Stromal cell of bone marrow (primary cell): ENCODE data around the gene SEPHS2.
"Not testable (repeated sequence)": the region's sequence is repeated elsewhere in the genome, so short reads cannot be mapped to it uniquely, and the experiment has no call there.

Experiments used
- DNase-seq: peaks from one replicate; pipeline ENCODE4 v3.0.0-alpha.2; 2012; ENCODE audit warnings: low read depth

The SEPHS2 gene

GRCh38 chr16:30445408-30446202 lies at the start of gene SEPHS2:
Gene SEPHS2, minus strand, starts transcription at chr16:30445874. Its CDS starts 147 bp downstream, at chr16:30445727.
- peak; percentile 97 for DNase-seq

DNA sequence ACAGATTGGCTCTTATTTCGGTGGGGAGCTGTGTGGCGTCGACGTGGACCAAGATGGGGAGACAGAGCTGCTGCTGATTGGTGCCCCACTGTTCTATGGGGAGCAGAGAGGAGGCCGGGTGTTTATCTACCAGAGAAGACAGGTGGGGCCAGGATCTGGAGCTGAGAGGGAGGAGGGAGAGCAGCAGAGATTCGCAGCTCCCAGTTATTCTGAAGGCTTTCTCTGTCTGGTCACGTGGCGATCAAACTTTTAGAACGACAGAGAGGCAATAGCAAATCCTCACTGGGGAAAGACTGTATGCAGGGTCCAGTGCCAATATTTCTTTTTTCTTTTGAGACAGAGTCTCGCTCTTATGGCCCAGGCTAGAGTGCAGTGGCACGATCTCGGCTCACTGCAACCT lies 49.0 kb upstream of the SEPHS2 start:
- DNase-seq = no peak

DNA sequence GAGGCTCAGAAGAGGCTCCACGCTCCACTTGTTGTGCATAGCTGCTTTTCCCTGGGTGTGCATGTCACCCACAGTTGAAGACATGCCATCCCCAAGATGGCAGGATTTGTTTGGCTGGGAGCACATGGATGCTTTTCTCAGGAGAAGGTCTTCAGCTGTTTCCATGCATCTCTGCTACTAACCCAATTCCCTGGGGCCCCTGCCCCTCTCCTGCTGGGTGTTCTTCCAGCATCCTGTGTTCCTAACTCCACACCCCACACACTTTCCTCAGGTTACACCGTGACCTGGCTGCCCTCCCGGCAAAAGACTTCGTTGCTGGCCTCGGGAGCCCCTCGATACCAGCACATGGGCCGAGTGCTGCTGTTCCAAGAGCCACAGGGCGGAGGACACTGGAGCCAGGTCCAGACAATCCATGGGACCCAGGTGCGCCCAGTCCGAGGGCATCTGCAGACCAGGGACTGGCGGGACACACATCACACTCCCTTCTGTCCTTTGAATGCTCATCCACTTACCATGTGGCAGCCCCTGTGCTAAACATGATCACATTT lies 48.3 kb upstream of the SEPHS2 start:
- DNase-seq = no peak

GRCh38 chr16:30491744-30492308 lies 46.2 kb upstream of the SEPHS2 start:
- peak; percentile 59 for DNase-seq

DNA sequence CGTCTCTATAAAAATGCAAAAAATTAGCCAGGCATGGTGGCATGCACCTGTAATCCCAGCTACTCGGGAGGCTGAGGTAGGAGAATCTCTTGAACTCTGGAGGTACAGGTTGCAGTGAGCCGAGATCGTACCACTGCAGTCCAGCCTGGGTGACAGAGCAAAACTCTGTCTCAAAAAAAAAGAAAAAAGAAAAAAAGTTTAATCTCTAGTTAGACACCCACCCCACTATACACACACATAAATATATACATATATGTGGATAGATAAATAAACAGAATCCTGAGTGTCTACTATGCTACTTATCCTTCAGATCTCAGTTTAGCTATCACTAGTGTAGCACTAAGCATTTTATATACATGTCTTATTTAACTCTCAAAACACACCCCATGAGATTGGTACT lies 45.6 kb upstream of the SEPHS2 start:
- DNase-seq = no peak

DNA sequence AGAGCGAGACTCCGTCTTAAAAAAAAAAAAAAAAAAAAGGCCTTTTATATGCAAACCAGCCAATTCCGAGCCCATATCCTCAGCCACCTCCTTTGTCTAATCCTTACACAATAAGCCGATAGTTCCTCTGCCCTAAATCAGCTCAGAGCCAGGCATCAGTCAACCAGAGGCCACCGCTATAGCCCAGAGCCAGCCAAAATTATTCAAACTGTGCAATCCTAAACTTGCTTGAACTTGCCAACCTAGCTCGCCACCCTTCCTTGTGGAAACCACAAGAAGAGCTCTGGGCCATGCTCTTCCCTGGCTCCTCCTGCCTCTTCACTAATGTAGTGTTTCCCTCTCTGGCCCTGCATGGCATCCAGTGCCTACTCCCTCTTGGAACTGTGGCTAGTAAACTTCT lies 44.5 kb upstream of the SEPHS2 start:
- no peak for DNase-seq

GRCh38 chr16:30488764-30489605 lies 43.3 kb upstream of the SEPHS2 start:
- no peak for DNase-seq

- no peak for DNase-seq
Observed at GRCh38 chr16:30485818-30486436, 40.3 kb upstream of the SEPHS2 start.

GRCh38 chr16:30484887-30485286 lies 39.2 kb upstream of the SEPHS2 start:
- no peak for DNase-seq

- no peak for DNase-seq
Observed at GRCh38 chr16:30482366-30482765, 36.7 kb upstream of the SEPHS2 start.

DNA sequence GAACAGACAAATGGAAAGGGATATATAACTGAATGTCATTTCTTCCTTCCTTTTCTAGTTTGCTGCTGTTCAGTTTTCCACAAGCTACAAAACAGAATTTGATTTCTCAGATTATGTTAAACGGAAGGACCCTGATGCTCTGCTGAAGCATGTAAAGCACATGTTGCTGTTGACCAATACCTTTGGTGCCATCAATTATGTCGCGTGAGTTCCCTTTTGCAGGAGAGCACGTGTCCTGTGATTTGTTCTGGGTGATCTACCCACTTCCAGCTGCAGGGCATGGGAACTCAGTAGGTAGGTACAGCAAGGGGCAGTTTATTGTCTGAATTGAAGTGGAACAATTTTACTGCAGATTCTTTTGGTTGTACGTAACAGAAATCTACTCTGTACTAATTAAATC lies 35.7 kb upstream of the SEPHS2 start:
- no peak for DNase-seq

- no peak for DNase-seq
Observed at GRCh38 chr16:30478766-30479478, 33.2 kb upstream of the SEPHS2 start.

GRCh38 chr16:30477773-30478172 lies 32.1 kb upstream of the SEPHS2 start:
- DNase-seq = not testable (repeated sequence)

- DNase-seq = no peak
Observed at GRCh38 chr16:30476991-30477390, 31.3 kb upstream of the SEPHS2 start.

DNA sequence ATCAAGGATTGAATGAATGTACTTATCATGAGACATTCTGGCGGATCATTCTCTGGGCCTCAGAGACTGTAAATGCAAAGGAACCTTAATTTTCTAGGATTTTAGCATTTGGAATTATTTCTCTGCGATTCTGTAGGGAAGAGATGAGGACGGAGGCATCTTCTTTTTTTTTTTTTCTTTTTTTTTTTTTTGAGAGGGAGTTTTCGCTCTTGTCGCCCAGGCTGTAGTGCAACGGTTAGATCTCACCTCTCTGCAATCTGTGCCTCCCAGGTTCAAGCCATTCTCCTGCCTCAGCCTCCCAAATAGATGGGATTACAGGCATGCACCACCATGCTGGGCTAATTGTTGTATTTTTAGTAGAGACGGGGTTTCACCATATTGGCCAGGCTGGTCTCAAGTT lies 29.0 kb upstream of the SEPHS2 start:
- no peak for DNase-seq

- DNase-seq = no peak
Observed at GRCh38 chr16:30474074-30474452, 28.4 kb upstream of the SEPHS2 start.

DNA sequence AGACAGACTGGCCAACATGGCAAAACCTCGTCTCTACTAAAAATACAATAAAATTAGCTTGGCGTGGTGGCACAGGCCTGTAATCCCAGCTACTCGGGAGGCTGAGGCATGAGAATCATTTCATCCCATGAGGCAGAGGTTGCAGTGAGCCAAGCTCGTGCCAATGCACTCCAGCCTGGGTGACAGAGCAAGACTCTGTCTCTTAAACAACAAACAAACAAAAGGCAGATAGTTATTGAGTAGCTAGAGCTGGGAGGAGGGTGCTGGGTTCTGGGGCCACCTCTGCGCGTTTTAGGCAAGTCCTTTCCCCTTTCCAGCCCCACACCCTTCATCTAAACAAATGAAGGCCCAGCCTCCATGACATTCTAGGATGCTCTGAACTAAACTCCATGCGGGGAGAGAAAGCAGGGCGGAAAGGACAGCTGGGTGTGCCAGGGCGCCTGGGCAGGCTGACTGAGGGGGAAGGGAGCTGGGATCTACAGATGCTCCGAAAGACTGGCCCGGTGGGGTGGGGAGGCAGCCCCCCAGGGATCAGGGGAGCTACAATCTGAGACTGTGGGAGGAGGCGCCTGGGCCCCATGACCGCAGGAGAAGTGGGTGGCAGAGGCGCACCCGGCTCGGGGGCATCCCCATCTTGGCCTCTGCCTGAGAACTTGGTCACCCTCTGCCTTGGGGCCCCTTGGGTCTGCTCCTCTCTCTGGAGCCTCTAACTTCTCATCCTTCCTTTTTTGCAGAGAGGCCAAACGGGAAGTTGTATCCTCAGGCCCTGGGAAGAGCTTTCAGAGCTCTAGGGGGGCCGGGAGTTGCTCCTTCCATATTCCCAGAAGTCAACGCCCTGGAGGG lies 27.8 kb upstream of the SEPHS2 start:
- no peak for DNase-seq

DNA sequence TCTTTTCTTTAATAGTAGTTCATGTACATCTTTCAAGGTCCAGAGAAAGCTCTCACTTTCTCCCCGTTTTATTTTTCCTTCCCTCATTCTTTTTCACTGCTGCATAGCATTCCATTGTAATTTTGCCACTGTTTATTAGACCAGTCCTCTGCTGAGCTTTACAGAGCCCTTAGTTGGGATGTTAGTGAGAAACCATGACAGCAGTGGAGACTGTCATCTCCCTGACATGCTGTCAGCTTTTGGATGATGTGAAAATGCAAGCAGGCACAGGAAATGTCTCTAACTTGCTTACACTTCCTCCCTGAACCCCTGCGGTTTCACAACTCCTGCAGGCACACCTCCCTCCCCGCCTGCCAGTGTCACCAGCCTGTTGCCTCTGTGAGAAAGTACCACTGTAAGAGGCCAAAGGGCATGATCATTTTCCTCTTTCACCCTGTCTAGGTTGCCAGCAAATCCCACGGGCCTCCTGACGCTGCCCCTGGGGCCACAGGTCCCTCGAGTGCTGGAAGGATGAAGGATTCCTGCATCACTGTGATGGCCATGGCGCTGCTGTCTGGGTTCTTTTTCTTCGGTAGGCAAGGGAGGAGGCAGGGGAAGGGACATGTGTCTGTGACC lies 26.8 kb upstream of the SEPHS2 start, which contains the start of gene ITGAL:
ITGAL (plus strand) TSS at position 415 of the 615 bp plus-strand sequence; CDS start at position 511, 96 bp downstream.
- DNase-seq = no peak

DNA sequence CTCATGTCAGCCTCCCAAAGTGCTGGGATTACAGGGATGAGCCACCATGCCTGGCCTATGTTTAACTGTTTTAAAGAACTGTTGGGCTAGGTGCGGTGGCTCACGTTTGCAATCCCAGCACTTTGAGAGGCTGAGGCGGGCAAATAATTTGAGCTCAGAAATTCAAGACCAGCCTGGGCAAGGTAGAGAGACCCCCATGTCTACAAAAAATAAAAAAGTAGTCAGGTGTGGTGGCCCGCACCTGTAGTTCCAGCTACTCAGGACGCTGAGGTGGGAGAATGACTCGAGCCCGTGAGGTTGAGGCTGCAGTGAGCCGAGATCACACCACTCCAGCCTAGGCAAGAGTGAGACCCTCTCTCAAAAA lies 24.9 kb upstream of the SEPHS2 start:
- no peak for DNase-seq

DNA sequence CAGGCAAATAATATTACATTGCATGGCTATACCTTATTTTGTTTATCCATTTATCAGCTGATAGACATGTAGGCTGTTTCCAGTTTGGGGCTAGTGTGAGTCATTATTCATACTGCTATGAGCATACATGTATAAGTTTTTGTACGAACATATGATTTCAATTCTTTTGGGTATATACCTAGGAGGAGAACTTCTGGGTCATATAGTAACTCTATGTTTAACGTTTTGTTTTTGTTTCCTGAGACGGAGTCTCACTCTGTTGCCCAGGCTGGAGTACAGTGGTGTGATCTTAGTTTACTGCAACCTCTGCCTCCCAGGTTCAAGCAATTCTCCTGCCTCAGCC lies 24.5 kb upstream of the SEPHS2 start:
- DNase-seq = no peak
